GM19193 (cell line): ENCODE results near the gene RNASE8.

Experiments
- POLR2A ChIP-seq: IDR thresholded peaks from 4 replicates; pipeline ENCODE4 v1.6.1; 2011; ENCODE audit not compliant: insufficient read depth, insufficient read length; ENCODE audit errors: extremely low read depth

Gene RNASE8

DNA sequence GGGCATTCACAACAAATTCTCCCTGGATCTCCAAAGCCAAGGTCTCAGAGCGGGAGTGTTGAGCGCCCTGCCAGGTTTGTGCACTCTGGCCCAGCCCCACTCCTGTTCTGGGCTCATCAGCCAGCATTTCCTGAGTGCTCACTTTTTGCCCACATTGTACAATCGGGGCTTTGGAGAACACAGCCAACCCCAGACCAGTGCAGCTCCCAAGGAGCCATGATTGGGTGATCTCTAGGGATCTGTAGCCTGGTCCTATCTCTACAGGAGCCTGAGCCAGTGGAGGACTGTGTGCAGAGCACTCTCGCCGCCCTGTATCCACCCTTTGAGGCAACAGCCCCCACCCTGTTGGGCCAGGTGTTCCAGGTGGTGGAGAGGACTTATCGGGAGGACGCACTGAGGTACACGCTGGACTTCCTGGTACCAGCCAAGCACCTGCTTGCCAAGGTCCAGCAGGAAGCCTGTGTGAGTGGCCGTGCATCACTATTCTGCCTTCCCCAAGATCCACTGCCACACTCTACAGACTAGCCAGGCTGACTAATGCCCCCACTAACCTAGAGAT lies 15.2 kb downstream of the RNASE8 start:
- TF ChIP-seq POLR2A: no peak

DNA sequence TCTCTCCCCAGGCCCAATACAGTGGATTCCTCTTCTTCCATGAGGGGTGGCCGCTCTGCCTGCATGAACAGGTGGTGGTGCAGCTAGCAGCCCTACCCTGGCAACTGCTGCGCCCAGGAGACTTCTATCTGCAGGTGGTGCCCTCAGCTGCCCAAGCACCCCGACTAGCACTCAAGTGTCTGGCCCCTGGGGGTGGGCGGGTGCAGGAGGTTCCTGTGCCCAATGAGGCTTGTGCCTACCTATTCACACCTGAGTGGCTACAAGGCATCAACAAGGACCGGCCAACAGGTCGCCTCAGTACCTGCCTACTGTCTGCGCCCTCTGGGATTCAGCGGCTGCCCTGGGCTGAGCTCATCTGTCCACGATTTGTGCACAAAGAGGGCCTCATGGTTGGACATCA lies 16.3 kb downstream of the RNASE8 start:
- no peak for TF ChIP-seq POLR2A

DNA sequence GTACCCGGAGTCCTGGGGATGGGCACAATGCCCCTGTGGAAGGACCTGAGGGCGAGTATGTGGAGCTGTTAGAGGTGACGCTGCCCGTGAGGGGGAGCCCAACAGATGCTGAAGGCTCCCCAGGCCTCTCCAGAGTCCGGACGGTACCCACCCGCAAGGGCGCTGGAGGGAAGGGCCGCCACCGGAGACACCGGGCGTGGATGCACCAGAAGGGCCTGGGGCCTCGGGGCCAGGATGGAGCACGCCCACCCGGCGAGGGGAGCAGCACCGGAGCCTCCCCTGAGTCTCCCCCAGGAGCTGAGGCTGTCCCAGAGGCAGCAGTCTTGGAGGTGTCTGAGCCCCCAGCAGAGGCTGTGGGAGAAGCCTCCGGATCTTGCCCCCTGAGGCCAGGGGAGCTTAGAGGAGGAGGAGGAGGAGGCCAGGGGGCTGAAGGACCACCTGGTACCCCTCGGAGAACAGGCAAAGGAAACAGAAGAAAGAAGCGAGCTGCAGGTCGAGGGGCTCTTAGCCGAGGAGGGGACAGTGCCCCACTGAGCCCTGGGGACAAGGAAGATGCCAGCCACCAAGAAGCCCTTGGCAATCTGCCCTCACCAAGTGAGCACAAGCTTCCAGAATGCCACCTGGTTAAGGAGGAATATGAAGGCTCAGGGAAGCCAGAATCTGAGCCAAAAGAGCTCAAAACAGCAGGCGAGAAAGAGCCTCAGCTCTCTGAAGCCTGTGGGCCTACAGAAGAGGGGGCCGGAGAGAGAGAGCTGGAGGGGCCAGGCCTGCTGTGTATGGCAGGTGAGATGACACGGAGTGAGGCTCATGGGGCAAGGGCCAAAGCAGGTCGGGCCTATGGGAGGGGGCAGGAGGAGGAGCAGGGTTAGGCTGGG lies 17.0 kb downstream of the RNASE8 start:
- TF ChIP-seq POLR2A: no peak

DNA sequence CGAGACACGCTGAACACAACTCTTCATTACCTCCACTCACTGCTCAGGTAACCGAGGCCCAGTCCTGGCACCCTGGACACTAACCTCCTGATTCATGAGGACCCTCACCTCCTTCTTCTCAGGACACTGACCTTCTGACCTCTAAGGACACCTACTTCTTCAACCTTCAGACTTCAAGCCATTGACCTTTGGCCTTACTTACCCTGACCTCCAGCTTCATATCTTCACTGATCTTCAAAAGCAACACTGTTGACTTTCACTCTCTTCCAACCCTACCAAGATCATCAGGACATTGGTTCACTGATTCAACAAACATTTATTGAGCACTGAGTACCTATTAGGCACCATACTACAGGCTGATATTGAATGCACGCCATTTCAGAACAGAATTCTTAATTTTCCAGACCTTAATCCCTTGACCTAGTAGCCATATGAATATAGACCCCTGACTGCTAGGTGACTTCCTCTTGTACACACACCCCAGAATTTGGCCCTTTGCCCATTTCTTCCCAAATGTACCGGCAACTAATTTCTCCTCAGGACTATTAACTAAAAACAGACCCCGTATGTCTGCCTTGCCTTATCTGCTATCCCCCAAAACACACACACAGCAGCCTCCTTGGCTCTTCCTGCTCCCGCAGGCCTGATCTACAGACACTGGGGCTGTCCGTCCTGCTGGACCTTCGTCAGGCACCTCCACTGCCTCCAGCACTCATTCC lies 18.3 kb downstream of the RNASE8 start:
- no peak for TF ChIP-seq POLR2A

DNA sequence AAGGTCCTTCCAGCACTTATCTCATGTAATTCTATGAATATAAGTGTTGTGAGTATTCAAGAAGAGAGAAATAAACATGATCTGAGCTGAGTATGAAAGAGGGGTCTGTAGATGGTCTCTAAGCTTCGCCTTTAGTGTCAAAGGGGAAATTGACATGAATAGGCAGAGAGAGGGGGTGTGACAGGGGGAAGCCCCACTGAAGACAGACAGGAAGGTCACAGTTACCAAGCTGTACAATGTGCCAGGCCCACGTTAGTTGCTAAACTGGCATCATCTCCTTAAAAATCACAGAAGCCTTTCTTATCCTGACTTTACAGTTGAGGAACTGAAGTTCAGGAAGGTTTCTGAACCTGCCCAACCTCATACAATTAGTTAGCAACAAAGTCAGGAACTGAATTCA lies 20.1 kb downstream of the RNASE8 start:
- no peak for TF ChIP-seq POLR2A

DNA sequence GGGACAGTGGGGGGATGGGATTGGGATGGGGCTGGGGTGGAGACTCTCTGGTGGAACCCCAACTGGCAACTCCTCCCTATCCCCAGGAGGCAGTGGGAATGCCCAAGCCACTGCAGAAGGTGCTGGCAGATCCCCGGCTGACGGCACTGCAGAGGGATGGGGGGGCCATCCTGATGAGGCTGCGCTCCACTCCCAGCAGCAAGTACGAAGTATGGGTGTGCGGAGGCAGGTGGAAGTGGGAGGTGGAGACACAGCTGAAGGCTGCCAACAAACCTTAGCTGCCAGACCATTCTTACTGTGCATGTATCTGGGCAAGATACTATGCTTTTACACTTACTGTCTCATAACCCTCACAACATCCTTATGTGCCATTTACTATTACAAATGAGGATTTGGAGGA lies 20.7 kb downstream of the RNASE8 start:
- no peak for TF ChIP-seq POLR2A

DNA sequence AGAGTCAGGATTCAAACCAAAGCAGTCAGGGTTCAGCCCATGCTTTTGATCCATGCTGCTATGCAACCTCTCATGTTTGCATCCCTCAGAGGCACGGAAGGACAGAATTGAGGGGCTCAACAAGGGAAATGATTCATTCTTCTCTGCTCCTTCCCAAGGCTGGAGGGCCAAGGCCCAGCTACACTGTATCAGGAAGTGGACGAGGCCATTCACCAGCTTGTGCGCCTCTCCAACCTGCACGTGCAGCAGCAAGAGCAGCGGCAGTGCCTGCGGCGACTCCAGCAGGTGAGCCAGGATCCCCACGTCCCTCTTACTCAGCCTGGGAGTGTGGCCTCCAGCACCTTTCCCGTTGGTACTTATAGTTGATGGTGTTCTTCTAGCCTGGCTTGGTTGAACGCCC lies 21.1 kb downstream of the RNASE8 start:
- no peak for TF ChIP-seq POLR2A

DNA sequence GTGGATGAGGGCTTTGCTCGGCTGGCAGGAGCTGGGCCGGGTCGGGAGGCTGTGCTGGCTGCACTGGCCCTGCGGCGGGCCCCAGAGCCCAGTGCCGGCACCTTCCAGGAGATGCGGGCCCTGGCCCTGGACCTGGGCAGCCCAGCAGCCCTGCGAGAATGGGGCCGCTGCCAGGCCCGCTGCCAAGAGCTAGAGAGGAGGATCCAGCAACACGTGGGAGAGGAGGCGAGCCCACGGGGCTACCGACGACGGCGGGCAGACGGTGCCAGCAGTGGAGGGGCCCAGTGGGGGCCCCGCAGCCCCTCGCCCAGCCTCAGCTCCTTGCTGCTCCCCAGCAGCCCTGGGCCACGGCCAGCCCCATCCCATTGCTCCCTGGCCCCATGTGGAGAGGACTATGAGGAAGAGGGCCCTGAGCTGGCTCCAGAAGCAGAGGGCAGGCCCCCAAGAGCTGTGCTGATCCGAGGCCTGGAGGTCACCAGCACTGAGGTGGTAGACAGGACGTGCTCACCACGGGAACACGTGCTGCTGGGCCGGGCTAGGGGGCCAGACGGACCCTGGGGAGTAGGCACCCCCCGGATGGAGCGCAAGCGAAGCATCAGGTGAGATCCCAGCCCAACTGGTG lies 24.0 kb downstream of the RNASE8 start:
- no peak for TF ChIP-seq POLR2A

DNA sequence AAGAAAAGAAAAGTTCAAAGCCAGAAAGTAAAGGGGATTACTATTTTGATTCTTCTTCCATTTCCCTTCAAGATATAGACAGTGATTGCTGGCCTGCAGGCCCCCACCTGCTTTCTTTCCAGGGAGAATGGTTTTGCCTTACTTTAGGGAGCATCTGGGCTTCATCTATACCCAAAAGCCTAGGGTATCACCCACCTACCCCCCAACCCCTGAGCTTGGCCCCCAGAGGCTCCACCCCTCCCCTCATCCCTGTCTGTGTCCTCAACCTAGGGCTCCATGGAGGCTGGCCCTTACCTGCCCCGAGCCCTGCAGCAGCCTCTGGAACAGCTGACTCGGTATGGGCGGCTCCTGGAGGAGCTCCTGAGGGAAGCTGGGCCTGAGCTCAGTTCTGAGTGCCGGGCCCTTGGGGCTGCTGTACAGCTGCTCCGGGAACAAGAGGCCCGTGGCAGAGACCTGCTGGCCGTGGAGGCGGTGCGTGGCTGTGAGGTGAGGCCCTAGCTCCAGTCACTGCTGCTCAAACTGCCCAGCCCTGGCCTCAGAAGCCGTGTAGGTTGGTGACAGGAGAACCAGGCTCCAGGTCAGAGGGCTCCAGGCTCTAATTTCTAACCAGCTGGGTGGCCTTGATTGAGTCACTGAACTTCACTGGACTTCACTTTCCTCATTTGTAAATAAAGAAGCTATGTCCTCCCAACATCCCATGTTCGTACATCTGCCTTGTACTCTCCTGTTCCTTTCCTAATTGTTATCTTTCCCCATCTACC lies 26.1 kb downstream of the RNASE8 start:
- TF ChIP-seq POLR2A: no peak

DNA sequence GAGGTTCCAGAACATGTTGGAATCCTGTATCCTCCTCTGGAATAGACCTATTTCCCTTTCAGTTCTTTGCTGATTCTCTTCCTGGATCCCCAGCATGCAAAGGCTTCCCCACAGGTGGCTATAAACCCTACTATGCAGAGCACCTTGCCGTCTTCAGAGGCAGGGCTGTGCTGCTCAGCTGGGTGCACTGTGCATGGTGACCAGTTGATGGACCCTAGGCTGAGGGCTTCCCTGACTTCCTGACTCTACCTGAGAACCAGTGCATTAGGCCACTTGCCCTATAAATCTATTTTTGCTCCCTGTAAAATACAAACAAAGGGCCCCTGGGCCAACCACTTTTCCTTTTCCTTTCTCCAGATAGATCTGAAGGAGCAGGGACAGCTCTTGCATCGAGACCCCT lies 26.8 kb downstream of the RNASE8 start:
- TF ChIP-seq POLR2A: no peak

DNA sequence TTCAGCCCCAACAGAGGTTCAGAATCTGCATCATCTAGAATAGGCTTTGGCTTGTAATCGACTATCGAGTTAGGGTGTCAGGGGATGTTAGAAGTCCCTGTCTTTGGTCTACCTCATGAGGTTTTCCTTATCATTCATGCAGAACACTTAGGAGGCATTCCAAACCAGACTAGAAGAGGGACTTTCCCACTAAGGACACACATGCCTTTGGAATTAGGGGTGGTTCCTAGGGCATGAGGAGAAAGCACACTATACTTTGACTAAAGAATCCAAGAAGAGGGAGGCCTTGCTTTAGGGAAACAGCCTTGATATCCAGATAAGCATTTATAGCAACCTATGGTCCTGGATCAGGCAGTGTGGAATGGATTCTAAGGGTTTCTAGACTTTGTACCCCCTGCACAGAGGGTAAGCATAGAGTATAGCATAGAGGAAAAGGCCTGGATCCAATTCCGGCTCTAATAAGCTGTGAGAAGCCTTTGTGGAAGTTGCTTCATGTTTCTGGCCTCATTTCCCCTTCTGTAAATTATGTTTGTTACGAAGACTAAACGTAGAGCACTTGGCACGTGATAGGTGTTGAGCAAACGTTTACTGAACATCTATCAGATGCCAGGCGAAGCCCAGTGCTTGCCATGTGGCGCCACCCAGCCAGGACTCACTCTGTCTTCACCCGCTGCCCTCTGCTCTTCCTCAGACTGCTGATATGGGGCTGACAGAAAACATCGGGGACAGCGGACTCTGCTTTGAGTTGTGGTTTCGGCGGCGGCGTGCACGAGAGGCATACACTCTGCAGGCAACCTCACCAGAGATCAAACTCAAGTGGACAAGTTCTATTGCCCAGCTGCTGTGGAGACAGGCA lies 27.6 kb downstream of the RNASE8 start:
- no peak for TF ChIP-seq POLR2A

DNA sequence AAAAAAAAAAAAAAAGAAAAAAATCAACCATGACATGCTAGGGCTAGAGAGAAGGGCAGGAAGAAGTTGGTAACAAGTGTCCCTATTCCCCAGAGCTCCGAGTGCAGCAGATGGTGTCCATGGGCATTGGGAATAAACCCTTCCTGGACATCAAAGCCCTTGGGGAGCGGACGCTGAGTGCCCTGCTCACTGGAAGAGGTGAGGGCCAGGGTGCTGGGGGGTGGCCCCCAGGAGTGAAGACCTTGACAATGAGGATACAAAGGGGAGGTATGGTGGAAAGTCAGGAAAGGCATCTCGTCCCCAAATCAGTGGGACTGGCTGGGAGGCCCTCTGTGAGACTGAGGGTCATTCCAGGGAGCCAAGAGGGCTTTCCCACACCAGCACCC lies 29.3 kb downstream of the RNASE8 start:
- no peak for TF ChIP-seq POLR2A

DNA sequence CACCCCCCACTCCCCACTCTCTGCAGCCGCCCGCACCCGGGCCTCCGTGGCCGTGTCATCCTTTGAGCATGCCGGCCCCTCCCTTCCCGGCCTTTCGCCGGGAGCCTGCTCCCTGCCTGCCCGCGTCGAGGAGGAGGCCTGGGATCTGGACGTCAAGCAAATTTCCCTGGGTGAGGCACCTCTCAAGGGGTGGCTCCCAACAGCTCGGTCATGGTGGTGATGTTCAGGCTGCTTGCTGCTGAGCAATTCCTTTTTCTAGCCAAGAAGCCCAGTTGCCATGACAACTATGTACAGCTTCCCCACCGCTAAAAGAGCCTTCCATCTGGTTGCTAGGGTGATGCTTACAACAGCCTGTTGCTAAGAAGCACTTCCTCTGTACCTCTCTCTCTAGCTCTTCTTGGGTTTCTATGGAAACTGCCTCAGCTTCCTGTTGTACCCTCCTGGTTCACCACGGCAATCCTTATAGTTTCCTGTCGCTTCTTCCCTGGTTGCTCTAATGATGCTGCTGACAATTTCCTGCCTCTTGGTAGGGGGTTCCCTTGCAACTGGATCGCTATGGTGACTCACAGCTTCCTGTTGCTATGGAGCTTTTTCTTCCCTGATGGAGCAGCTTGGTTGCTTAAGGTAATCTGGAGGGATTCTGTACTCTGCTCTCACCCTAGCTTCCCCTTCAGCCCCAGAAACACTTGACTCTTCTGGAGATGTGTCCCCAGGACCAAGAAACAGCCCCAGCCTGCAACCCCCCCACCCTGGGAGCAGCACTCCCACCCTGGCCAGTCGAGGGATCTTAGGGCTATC lies 29.9 kb downstream of the RNASE8 start:
- no peak for TF ChIP-seq POLR2A
